Measurements from ENCODE around the gene PRRT1. TPM values are rescaled to one million over a fixed set of nuclear protein-coding genes. Genes with fewer than 3 reads are reported as not detected.

Gene PRRT1
- total RNA-seq, 1 donor from 2014 or later: 3.1 TPM

GRCh38 chr6:32177183-32177787 lies 25.5 kb upstream of the PRRT1 start:
- no peak for DNase-seq (ENCODE audit: low read depth, low spot score)
- TF ChIP-seq CTCF (conservative IDR thresholded peaks at IDR 0.05): no peak
- Mint-ChIP-seq H3K4me1 (peaks cover 67% of the 10 kb centered on the region), H3K27ac (ENCODE audit: unreplicated experiment) (peak overlapping the region; percentile 98), H3K9me3 (no peaks in the 10 kb centered on the region), H3K4me3 (peak overlapping the region; percentile 98), H3K36me3 (ENCODE audit: low read depth) (peaks cover 4% of the 10 kb centered on the region), H3K27me3 (ENCODE audit: low read depth) (peaks cover 6% of the 10 kb centered on the region)

- TF ChIP-seq CTCF (conservative IDR thresholded peaks at IDR 0.05): no peak
- Mint-ChIP-seq H3K9me3 (no peaks in the 10 kb centered on the region), H3K27ac (ENCODE audit: unreplicated experiment) (peak overlapping the region; percentile 98), H3K36me3 (ENCODE audit: low read depth) (peaks cover 4% of the 10 kb centered on the region), H3K4me1 (peaks cover 67% of the 10 kb centered on the region), H3K27me3 (ENCODE audit: low read depth) (peaks cover 6% of the 10 kb centered on the region), H3K4me3 (peak overlapping the region; percentile 98)
- DNase-seq (ENCODE audit: low read depth, low spot score): no peak
Observed at GRCh38 chr6:32176476-32177182, 24.9 kb upstream of the PRRT1 start.

GRCh38 chr6:32175711-32176475 lies 24.2 kb upstream of the PRRT1 start, which contains the start of gene AGPAT1:
Gene AGPAT1 (minus strand): TSS chr6:32176084. CDS start chr6:32171496, 4,588 bp downstream.
- H3K4me3 Mint-ChIP-seq: peak within 1 kb of the TSS; percentile 98
- H3K9me3 Mint-ChIP-seq: no peaks in the 10 kb centered on the region

GRCh38 chr6:32175322-32175710 lies 23.6 kb upstream of the PRRT1 start:
- H3K4me1 Mint-ChIP-seq: peaks cover 60% of the 10 kb centered on the region
- no peak for TF ChIP-seq CTCF (conservative IDR thresholded peaks at IDR 0.05)
- H3K36me3 Mint-ChIP-seq (ENCODE audit: low read depth): peaks cover 7% of the 10 kb centered on the region
- H3K4me3 Mint-ChIP-seq: peak overlapping the region; percentile 98
- DNase-seq (ENCODE audit: low read depth, low spot score): no peak
- H3K9me3 Mint-ChIP-seq: no peaks in the 10 kb centered on the region
- peaks cover 6% of the 10 kb centered on the region for H3K27me3 Mint-ChIP-seq (ENCODE audit: low read depth)
- H3K27ac Mint-ChIP-seq (ENCODE audit: unreplicated experiment): peak overlapping the region; percentile 92

More at GRCh38 chr6:32175711-32176475, 24.2 kb upstream of the PRRT1 start, which contains the start of gene AGPAT1:
- peaks cover 66% of the 10 kb centered on the region for H3K4me1 Mint-ChIP-seq
- peak; percentile 96 for DNase-seq (ENCODE audit: low read depth, low spot score)
- no peak for TF ChIP-seq CTCF (conservative IDR thresholded peaks at IDR 0.05)
- peak within 1 kb of the TSS; percentile 98 for H3K27ac Mint-ChIP-seq (ENCODE audit: unreplicated experiment)
- H3K27me3 Mint-ChIP-seq (ENCODE audit: low read depth): peaks cover 6% of the 10 kb centered on the region
- peaks cover 4% of the 10 kb centered on the region for H3K36me3 Mint-ChIP-seq (ENCODE audit: low read depth)

GRCh38 chr6:32174416-32174815 lies 22.7 kb upstream of the PRRT1 start:
- peaks cover 62% of the 10 kb centered on the region for H3K4me1 Mint-ChIP-seq
- TF ChIP-seq CTCF (conservative IDR thresholded peaks at IDR 0.05): no peak
- peak overlapping the region; percentile 98 for H3K4me3 Mint-ChIP-seq
- no peaks in the 10 kb centered on the region for H3K9me3 Mint-ChIP-seq
- H3K27me3 Mint-ChIP-seq (ENCODE audit: low read depth): peaks cover 6% of the 10 kb centered on the region
- no peak overlapping the region for H3K27ac Mint-ChIP-seq (ENCODE audit: unreplicated experiment)
- H3K36me3 Mint-ChIP-seq (ENCODE audit: low read depth): peaks cover 14% of the 10 kb centered on the region
- no peak for DNase-seq (ENCODE audit: low read depth, low spot score)

All from neural crest cell (in vitro differentiated cells).